OCI-LY1 (cell line): ENCODE measurements around the gene TYRO3.

Experiments used
- H2AFZ ChIP-seq: fragments of 200-600 bp; sonication (generic), shearing (Covaris generic); 2 replicates; pipeline ENCODE4 v1.6.0; 2014; ENCODE audit warnings: antibody characterized with exemption, mild to moderate bottlenecking, low read length
- H3F3A ChIP-seq: fragments of 200-600 bp; sonication (generic), shearing (Covaris generic); 2 replicates; pipeline ENCODE4 v1.6.0; 2014; ENCODE audit warnings: mild to moderate bottlenecking, antibody characterized with exemption, low read length, moderate library complexity; ENCODE audit not compliant: insufficient read depth
- H3K27ac ChIP-seq: fragments of 200-600 bp; sonication (generic); 2 replicates; pipeline ENCODE4 v1.5.1; 2014; ENCODE audit warnings: low read length, mixed run types, mild to moderate bottlenecking, low read depth; ENCODE audit not compliant: poor library complexity, severe bottlenecking
- H3K27me3 ChIP-seq: fragments of 200-600 bp; sonication (generic); 2 replicates; pipeline ENCODE4 v1.6.0; 2014; ENCODE audit warnings: antibody characterized with exemption, mild to moderate bottlenecking, low read length, moderate library complexity; ENCODE audit not compliant: insufficient read depth
- H3K36me3 ChIP-seq: fragments of 200-600 bp; sonication (generic); 2 replicates; pipeline ENCODE4 v1.6.1; 2014; ENCODE audit warnings: mild to moderate bottlenecking, antibody characterized with exemption, low read length, moderate library complexity, mixed read lengths; ENCODE audit not compliant: insufficient read depth
- H3K4me1 ChIP-seq: fragments of 200-600 bp; sonication (generic); 2 replicates; pipeline ENCODE4 v1.5.1; 2014; ENCODE audit warnings: mild to moderate bottlenecking, low read length, moderate library complexity; ENCODE audit not compliant: insufficient read depth, severe bottlenecking
- H3K4me2 ChIP-seq: fragments of 200-600 bp; sonication (generic), shearing (Covaris generic); 2 replicates; pipeline ENCODE4 v1.6.1; 2014; ENCODE audit warnings: low read length
- H3K4me3 ChIP-seq: fragments of 200-600 bp; sonication (generic); 2 replicates; pipeline ENCODE4 v1.5.1; 2014; ENCODE audit warnings: low read length, low read depth, mild to moderate bottlenecking, mixed read lengths; ENCODE audit not compliant: poor library complexity, severe bottlenecking
- H3K79me2 ChIP-seq: fragments of 200-600 bp; shearing (Covaris generic); 2 replicates; pipeline ENCODE4 v1.6.1; 2016; ENCODE audit warnings: mixed run types, low read length, mixed read lengths; ENCODE audit not compliant: insufficient read depth
- H3K9ac ChIP-seq: fragments of 200-600 bp; sonication (generic), shearing (Covaris generic); 2 replicates; pipeline ENCODE4 v1.6.1; 2014; ENCODE audit warnings: mild to moderate bottlenecking, low read length, mixed read lengths
- H3K9me2 ChIP-seq: fragments of 200-600 bp; sonication (generic), shearing (Covaris generic); 2 replicates; pipeline ENCODE4 v1.6.1; 2014; ENCODE audit warnings: low read depth, mild to moderate bottlenecking, low read length, mixed read lengths
- H3K9me3 ChIP-seq: fragments of 200-600 bp; shearing (Covaris generic); 2 replicates; pipeline ENCODE4 v1.6.1; 2014; ENCODE audit warnings: low read length, mixed read lengths
- H4K20me1 ChIP-seq: fragments of 200-600 bp; sonication (generic), shearing (Covaris generic); 2 replicates; pipeline ENCODE4 v1.6.0; 2016; ENCODE audit warnings: mild to moderate bottlenecking, low read length; ENCODE audit not compliant: insufficient read depth
- EZH2 ChIP-seq: fragments of 200-600 bp; sonication (generic), shearing (Covaris generic); IDR thresholded peaks from 2 replicates; pipeline ENCODE4 v1.8.0; 2017; ENCODE audit warnings: borderline replicate concordance, mixed run types, mild to moderate bottlenecking, antibody characterized with exemption, low read length, moderate library complexity, mixed read lengths
- TF ChIP-seq, protein P1 (sequence below): fragments of 200-600 bp; sonication (generic), shearing (Covaris generic); IDR thresholded peaks from 2 replicates; pipeline ENCODE4 v1.5.1; 2017; ENCODE audit warnings: mild to moderate bottlenecking, antibody characterized with exemption, low read length, moderate library complexity, mixed read lengths

Gene TYRO3

DNA sequence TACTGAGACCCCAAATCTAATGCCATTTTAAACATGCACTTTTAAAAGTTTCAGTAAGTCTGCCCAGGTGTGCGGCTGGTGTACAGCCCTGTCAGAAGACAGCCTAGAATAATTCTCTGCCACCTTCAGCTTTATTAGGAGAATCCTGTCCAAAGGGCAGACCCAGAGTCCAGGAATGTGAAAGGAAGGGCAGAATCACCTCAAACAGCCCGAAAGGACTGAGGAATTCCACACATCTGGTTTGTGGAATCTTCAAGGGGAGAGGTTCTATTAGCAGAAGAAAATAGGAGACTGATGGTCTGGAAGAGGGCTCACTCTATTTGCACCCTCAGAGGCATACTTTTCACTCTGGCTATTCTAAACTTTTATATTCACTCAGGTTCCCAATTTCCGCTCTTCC lies 46.6 kb downstream of the TYRO3 start:
- Histone ChIP-seq H3K9me2 (no peaks in the 10 kb centered on the region), H3K9ac (no peak overlapping the region), H3K4me2 (no peak overlapping the region), H3F3A (no peaks in the 10 kb centered on the region), H3K36me3 (no peaks in the 10 kb centered on the region), H3K9me3 (no peaks in the 10 kb centered on the region), H2AFZ (no peak overlapping the region), H3K79me2 (no peaks in the 10 kb centered on the region), H3K27ac (no peak overlapping the region), H4K20me1 (no peaks in the 10 kb centered on the region), H3K27me3 (no peaks in the 10 kb centered on the region), H3K4me3 (no peak overlapping the region), H3K4me1 (peaks cover 6% of the 10 kb centered on the region)
- no peak for TF ChIP-seq EZH2
- TF ChIP-seq, protein P1, sequence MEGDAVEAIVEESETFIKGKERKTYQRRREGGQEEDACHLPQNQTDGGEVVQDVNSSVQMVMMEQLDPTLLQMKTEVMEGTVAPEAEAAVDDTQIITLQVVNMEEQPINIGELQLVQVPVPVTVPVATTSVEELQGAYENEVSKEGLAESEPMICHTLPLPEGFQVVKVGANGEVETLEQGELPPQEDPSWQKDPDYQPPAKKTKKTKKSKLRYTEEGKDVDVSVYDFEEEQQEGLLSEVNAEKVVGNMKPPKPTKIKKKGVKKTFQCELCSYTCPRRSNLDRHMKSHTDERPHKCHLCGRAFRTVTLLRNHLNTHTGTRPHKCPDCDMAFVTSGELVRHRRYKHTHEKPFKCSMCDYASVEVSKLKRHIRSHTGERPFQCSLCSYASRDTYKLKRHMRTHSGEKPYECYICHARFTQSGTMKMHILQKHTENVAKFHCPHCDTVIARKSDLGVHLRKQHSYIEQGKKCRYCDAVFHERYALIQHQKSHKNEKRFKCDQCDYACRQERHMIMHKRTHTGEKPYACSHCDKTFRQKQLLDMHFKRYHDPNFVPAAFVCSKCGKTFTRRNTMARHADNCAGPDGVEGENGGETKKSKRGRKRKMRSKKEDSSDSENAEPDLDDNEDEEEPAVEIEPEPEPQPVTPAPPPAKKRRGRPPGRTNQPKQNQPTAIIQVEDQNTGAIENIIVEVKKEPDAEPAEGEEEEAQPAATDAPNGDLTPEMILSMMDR, result no peak

GRCh38 chr15:41606997-41607396 lies 48.0 kb downstream of the TYRO3 start:
- no peaks in the 10 kb centered on the region for H3K27me3 ChIP-seq
- H3K36me3 ChIP-seq, result no peaks in the 10 kb centered on the region
- TF ChIP-seq EZH2, result no peak
- TF ChIP-seq, protein P1, result no peak
- H3K4me2 ChIP-seq, result no peak overlapping the region
- H3K4me1 ChIP-seq, result peaks cover 6% of the 10 kb centered on the region
- H3K9ac ChIP-seq, result no peak overlapping the region
- no peaks in the 10 kb centered on the region for H3K79me2 ChIP-seq
- no peaks in the 10 kb centered on the region for H4K20me1 ChIP-seq
- no peak overlapping the region for H3K27ac ChIP-seq
- H3K4me3 ChIP-seq, result no peak overlapping the region
- no peaks in the 10 kb centered on the region for H3K9me3 ChIP-seq
- H3K9me2 ChIP-seq, result no peaks in the 10 kb centered on the region
- H2AFZ ChIP-seq, result no peak overlapping the region
- H3F3A ChIP-seq, result no peaks in the 10 kb centered on the region

DNA sequence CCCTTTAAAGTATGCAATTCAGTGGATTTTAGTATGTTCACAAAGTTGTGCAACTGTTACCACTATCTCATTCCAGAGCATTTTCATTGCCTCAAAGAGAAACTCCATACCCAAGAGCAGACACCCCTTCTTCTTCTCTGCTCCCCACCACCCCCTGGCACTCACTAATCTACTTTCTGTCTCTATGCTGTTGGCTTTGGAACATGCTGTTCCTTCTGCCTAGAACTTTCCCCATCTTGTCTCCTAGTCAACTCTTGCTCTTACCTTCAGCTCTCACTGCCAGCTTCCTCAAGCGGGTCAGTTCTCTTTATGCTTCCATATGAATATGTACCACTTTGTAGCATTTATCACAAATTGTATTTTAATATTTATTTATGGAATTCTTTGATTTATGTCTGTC lies 50.1 kb downstream of the TYRO3 start:
- no peaks in the 10 kb centered on the region for H4K20me1 ChIP-seq
- H3K4me3 ChIP-seq, result no peak overlapping the region
- no peak overlapping the region for H3K4me2 ChIP-seq
- H3K27ac ChIP-seq, result no peak overlapping the region
- no peaks in the 10 kb centered on the region for H3K27me3 ChIP-seq
- no peaks in the 10 kb centered on the region for H3K36me3 ChIP-seq
- no peaks in the 10 kb centered on the region for H3K9me3 ChIP-seq
- no peaks in the 10 kb centered on the region for H3F3A ChIP-seq
- H2AFZ ChIP-seq, result no peak overlapping the region
- no peak overlapping the region for H3K9ac ChIP-seq
- H3K4me1 ChIP-seq, result peaks cover 5% of the 10 kb centered on the region
- H3K79me2 ChIP-seq, result no peaks in the 10 kb centered on the region
- TF ChIP-seq, protein P1, result no peak
- TF ChIP-seq EZH2, result no peak
- H3K9me2 ChIP-seq, result no peaks in the 10 kb centered on the region
